Esophagus squamous epithelium (tissue), 5 donors: ENCODE results near the gene PDLIM3. TPM values are rescaled to one million over a fixed set of nuclear protein-coding genes. Genes with fewer than 3 reads are reported as not detected.

ENCODE experiments used
- DNase-seq: peaks from one replicate; lab custom pipeline; 2025; lab: John Stamatoyannopoulos, UW
- H3K27ac ChIP-seq, 4 donors: fragments of 200-600 bp; sonication (generic); one replicate each; pipeline ENCODE4 v1.5.1; 2016 to 2019; ENCODE audit warnings: mild to moderate bottlenecking in 1 of 4
- H3K27me3 ChIP-seq, 4 donors: fragments of 200-600 bp; sonication (generic); 1 replicate in 3 of 4; 2 replicates in 1 of 4; pipeline versions ENCODE4 v1.5.1 to v1.6.0; 2017 to 2021; ENCODE audit warnings: antibody characterized with exemption in 1 of 4
- H3K36me3 ChIP-seq, 3 donors: fragments of 200-600 bp; sonication (generic); one replicate each; pipeline ENCODE4 v1.5.1; 2016 to 2019
- H3K4me1 ChIP-seq, 3 donors: fragments of 200-600 bp; sonication (generic); one replicate each; pipeline ENCODE4 v1.5.1; 2017 to 2019
- H3K4me3 ChIP-seq, 4 donors: fragments of 200-600 bp; sonication (generic); 1 replicate in 3 of 4; 2 replicates in 1 of 4; pipeline ENCODE4 v1.5.1; 2016 to 2019; ENCODE audit warnings: mild to moderate bottlenecking in 2 of 4, moderate library complexity in 1 of 4
- H3K9me3 ChIP-seq, 3 donors: fragments of 200-600 bp; sonication (generic); one replicate each; pipeline ENCODE4 v1.5.1; 2016 to 2019
- POLR2A ChIP-seq, 4 donors: fragments of 450-650 bp; IDR thresholded peaks; one replicate each; pipeline ENCODE4 v1.6.1; 2017; ENCODE audit warnings: antibody characterized with exemption in 4 of 4, mild to moderate bottlenecking in 4 of 4, moderate library complexity in 3 of 4
- WGBS, 2 donors: methylation state at CpG; one replicate each; pipeline ENCODE4 v1.1.5; 2018; 5-methylcytosine and 5-hydroxymethylcytosine counted together
- intact Hi-C: fragments of 100-400 bp; cut with DNase I; formaldehyde crosslinking; loops from one replicate; pipeline ENCODE4 v1.15.0; 2022
- total RNA-seq, 4 donors: library from RNA; depleted of rRNA; stranded (reverse); fragments of >200 nt; gene quantifications; one replicate each; pipeline ENCODE4 v1.1.0, GENCODE V29; 2016
- TF ChIP-seq, protein P1 (sequence below), 6 experiments: fragments of 450-650 bp in 4 of 6; fragments of 200-600 bp in 2 of 6; sonication (generic) in 2 of 6; IDR thresholded peaks; one replicate each; pipeline ENCODE4 v1.5.1; 2016 to 2019; ENCODE audit warnings: antibody characterized with exemption in 6 of 6, mild to moderate bottlenecking in 4 of 6, moderate library complexity in 4 of 6
- donor health status: DM: yes; HTN: yes; CAD: no.

PDLIM3 gene
- total RNA-seq, 4 donors from 2014 or later = 13.9 to 322 (median 44.6) TPM

DNA sequence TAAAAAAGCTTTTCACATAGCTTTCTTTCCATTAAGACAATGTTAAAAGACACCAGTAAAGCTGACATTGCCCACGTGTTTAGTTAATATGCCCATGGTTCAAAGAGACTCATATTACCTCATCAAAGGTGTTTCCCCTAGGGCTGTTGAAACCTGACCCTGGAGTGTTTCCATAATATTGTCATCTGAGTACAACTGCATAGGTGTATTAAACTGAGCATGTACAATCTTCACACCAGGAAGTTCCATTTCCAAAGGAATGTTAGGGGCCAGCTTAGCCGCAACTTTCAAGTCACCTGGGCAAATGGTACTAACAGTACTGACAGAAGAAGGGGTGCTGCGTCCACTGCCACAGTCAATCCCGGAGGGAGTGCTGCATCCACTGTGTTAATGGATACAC is 27.1 kb downstream of the PDLIM3 start:
- TF ChIP-seq, protein P1, sequence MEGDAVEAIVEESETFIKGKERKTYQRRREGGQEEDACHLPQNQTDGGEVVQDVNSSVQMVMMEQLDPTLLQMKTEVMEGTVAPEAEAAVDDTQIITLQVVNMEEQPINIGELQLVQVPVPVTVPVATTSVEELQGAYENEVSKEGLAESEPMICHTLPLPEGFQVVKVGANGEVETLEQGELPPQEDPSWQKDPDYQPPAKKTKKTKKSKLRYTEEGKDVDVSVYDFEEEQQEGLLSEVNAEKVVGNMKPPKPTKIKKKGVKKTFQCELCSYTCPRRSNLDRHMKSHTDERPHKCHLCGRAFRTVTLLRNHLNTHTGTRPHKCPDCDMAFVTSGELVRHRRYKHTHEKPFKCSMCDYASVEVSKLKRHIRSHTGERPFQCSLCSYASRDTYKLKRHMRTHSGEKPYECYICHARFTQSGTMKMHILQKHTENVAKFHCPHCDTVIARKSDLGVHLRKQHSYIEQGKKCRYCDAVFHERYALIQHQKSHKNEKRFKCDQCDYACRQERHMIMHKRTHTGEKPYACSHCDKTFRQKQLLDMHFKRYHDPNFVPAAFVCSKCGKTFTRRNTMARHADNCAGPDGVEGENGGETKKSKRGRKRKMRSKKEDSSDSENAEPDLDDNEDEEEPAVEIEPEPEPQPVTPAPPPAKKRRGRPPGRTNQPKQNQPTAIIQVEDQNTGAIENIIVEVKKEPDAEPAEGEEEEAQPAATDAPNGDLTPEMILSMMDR (IDR thresholded peaks at IDR 0.05) = no peak
- TF ChIP-seq POLR2A (IDR thresholded peaks at IDR 0.05) = no peak
- WGBS, 2 donors = 23 to 48% methylated on average over 4 of the region's 4 CpGs
- intact Hi-C loops = no loop called here
- Histone ChIP-seq H3K36me3 (no peaks in the 10 kb centered on the region), H3K4me1 (peaks cover 0 to 14% (median 0%) of the 10 kb centered on the region in 3 donors), H3K27ac (peak overlapping the region in 2 of 4 donors; percentile 23 to 41), H3K4me3 (no peak overlapping the region), H3K27me3 (peaks cover 0 to 3% (median 0%) of the 10 kb centered on the region in 4 donors), H3K9me3 (no peaks in the 10 kb centered on the region)
- no peak for DNase-seq

DNA sequence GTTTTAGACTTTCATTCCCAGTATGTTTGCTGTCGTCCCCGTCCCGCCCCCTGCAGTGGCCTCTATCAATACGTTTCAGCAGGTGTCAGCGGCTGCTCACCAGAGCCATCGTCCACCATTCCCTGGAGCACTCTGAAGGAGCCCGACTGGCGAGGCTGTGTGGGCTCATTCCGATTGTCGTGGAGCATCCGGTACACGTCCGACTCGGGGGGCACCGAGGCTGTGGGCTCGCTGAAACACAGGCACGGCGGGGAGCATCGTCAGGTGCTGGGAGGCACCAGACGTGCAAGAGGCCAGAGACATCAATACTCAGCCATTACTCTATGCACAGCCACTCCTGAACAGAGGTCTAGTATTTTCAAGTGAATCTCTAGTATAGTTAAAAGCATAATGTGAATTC is 28.9 kb downstream of the PDLIM3 start:
- DNase-seq = no peak
- Histone ChIP-seq H3K4me3 (no peak overlapping the region), H3K4me1 (peaks cover 0 to 6% (median 0%) of the 10 kb centered on the region in 3 donors), H3K9me3 (no peaks in the 10 kb centered on the region), H3K27me3 (no peaks in the 10 kb centered on the region), H3K27ac (peak overlapping the region in 3 of 4 donors; percentile 50 to 68 (median 65)), H3K36me3 (peaks cover 0 to 11% (median 0%) of the 10 kb centered on the region in 3 donors)
- WGBS, 2 donors = 87 to 93% methylated on average over 15 to 16 of the region's 20 CpGs
- intact Hi-C loops = no loop called here
- TF ChIP-seq, protein P1 (IDR thresholded peaks at IDR 0.05) = no peak

DNA sequence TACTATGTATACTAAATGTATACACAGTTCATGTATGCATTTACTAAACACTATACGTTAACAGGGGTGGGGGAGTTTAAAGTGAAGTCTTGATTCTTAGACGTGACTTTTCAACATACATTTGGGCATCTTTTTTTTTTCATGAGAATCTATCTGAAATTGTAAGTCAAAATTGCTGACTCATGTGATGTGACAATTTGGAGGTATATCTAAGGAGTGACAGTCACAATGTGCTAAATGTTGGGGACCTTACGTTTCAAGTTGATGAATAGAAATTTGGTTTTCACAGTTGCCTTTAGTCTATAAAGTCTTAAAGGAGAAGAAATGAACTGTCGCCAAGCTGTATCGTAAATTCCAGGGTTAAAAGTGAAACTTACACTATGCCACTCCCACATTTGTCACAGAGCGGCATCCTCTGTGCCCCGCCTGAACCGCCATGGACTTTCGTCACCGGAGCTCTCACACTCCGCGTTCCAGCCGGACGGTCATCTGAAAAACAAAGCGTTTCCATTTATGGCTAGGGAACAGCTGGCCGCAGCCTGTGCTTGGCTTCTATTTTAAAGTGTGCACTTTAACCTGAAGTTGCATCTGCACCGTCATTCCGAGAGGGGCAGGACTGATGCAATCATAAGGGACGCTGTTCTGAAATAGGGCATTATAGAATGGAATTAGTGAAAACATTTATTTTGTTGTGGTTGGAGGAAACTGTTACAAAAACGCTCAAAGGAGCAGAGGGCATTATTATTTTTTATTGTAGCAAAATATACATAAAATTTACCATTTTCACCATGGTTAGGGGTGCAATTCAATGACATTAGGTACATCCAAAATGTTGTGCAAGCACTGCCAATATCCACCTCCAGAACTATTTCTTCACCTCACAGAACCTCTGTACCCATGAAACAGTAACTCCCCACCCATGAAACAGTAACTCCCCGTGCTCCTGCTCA is 30.9 kb downstream of the PDLIM3 start:
- intact Hi-C loops = no loop called here
- Histone ChIP-seq H3K27ac (peak overlapping the region in 3 of 4 donors; percentile 65 to 80 (median 68)), H3K4me1 (peaks cover 0 to 6% (median 0%) of the 10 kb centered on the region in 3 donors), H3K27me3 (no peaks in the 10 kb centered on the region), H3K36me3 (peaks cover 0 to 11% (median 0%) of the 10 kb centered on the region in 3 donors), H3K9me3 (no peaks in the 10 kb centered on the region), H3K4me3 (peak overlapping the region in 2 of 4 donors; percentile 20 to 36)
- TF ChIP-seq, protein P1 (IDR thresholded peaks at IDR 0.05) = no peak
- TF ChIP-seq POLR2A (IDR thresholded peaks at IDR 0.05) = no peak
- DNase-seq = no peak
- WGBS, 2 donors = 61 to 74% methylated on average over 11 to 21 of the region's 21 CpGs

DNA sequence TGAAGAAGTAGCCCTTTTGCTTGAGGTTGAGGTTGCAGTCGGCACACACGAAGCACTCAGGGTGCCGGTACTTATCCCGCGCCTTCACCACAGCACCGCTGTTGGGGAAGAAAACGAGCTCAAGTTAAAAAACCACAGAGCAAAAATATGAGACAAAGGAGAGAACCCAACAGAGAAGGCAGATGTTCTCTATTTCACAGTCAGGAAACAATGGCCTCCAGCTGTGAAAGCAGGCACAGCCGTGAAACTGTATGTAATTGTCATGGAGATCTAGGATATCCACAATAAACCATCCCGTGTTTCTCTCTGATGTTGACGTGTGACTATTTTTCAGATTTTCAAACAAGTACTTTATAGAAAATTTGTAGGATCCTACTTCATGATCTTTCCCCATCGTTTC is 32.9 kb downstream of the PDLIM3 start:
- Histone ChIP-seq H3K9me3 (no peaks in the 10 kb centered on the region), H3K4me3 (no peak overlapping the region), H3K36me3 (peaks cover 0 to 11% (median 0%) of the 10 kb centered on the region in 3 donors), H3K27ac (no peak overlapping the region), H3K27me3 (no peaks in the 10 kb centered on the region), H3K4me1 (no peaks in the 10 kb centered on the region)
- 82 to 83% methylated on average over 10 to 11 of the region's 11 CpGs for WGBS, 2 donors
- no peak for TF ChIP-seq POLR2A (IDR thresholded peaks at IDR 0.05)
- TF ChIP-seq, protein P1 (IDR thresholded peaks at IDR 0.05) = no peak
- DNase-seq = no peak
- intact Hi-C loops = no loop called here

DNA sequence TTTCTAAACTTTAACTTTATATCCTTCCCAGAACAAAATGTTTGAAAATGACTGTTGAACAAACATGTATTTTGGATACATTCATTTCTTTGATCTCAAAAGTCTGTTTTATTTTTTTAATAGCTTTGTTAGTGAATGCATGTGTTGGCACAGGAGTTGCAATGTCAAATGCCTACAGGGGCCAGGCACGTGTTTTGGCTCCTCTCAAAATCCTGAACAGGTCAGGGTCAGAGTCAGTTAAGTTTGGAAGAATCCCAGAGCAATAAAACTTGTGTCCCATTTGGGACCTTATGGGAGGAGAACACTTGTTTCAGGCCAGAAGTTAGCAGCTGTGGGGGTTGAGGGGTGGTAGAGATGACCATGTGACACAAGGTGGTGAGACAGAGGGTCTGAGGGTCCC is 34.7 kb downstream of the PDLIM3 start:
- 0 to 38% methylated on average over 1 of the region's 1 CpG for WGBS, 2 donors

More for the DNA sequence above, 34.7 kb downstream of the PDLIM3 start:
- DNase-seq = no peak
- no peak overlapping the region for H3K4me3 ChIP-seq
- H3K4me1 ChIP-seq = no peaks in the 10 kb centered on the region
- no peak for TF ChIP-seq POLR2A (IDR thresholded peaks at IDR 0.05)
- TF ChIP-seq, protein P1 (IDR thresholded peaks at IDR 0.05) = no peak
- peaks cover 0 to 11% (median 0%) of the 10 kb centered on the region in 3 donors for H3K36me3 ChIP-seq
- H3K27me3 ChIP-seq = no peaks in the 10 kb centered on the region
- H3K27ac ChIP-seq = no peak overlapping the region
- intact Hi-C loops = no loop called here
- no peaks in the 10 kb centered on the region for H3K9me3 ChIP-seq
